ENCODE data around the gene NLE1.

The NLE1 gene

DNA sequence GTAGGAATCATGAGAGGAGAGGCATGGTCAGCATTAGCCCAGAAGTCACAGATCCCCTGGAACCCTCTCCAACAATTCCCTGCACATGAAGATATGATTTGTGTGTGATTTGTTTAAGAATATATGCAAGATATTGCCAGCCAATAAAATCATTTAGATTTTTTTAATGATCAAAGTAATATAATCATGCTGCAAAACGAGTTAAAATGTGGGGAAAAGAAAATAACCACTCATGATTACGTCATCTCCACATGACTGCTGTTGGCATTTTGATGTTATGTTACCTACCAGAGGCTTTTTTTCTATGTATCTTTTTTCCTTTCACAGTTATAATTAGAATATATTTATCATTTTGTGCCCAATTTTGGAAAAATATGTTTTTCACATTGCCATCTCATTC, 29.7 kb upstream of the NLE1 start:
- no CpG with 5 or more reads among the region's 2 CpGs for WGBS (ENCODE audit: insufficient coverage)
- DNase-seq: peak in 1 of 3 donors; percentile 26
- Histone ChIP-seq H3K9me3 (ENCODE audit: control extremely low read depth in 1 of 5, control insufficient read depth in 4 of 5, insufficient read depth in 2 of 5, low read depth in 1 of 5, low read length in 4 of 5) (no peaks in the 10 kb centered on the region), H3K36me3 (ENCODE audit: control insufficient read depth in 4 of 4, insufficient read depth in 4 of 4, low read length in 3 of 4) (no peaks in the 10 kb centered on the region), H3K27me3 (replicated peaks in 2 of 5; ENCODE audit: control insufficient read depth in 4 of 5, insufficient read depth in 5 of 5, low read length in 4 of 5) (peaks cover 0 to 7% (median 0%) of the 10 kb centered on the region in 5 experiments), H3K4me1 (ENCODE audit: control extremely low read depth in 1 of 4, control insufficient read depth in 4 of 4, insufficient read depth in 4 of 4, low read length in 3 of 4) (no peaks in the 10 kb centered on the region), H3K4me3 (ENCODE audit: control insufficient read depth in 1 of 7, extremely low read depth in 1 of 7, insufficient read depth in 4 of 7, low read depth in 2 of 7, low read length in 6 of 7) (no peak overlapping the region), H3K27ac (ENCODE audit: insufficient read depth in 1 of 2, low read depth in 1 of 2, low read length in 2 of 2, poor library complexity in 1 of 2, severe bottlenecking in 2 of 2) (no peak overlapping the region)
- ChIA-PET CTCF (interaction anchor here (1.4 to 2.6 kb wide), 6 partner anchors 141 to 576 kb away, joined by 5 to 17 read pairs (median 8); partner anchors contain the start of gene SLFN12L), POLR2A (no interaction called here)

GRCh38 chr17:35170968-35171771, 29.1 kb upstream of the NLE1 start:
- no peaks in the 10 kb centered on the region for H3K4me1 ChIP-seq (ENCODE audit: control extremely low read depth in 1 of 4, control insufficient read depth in 4 of 4, insufficient read depth in 4 of 4, low read length in 3 of 4)
- DNase-seq: peak; percentile 42 to 62 (median 55)
- POLR2A ChIA-PET: no interaction called here
- no peak overlapping the region for H3K27ac ChIP-seq (ENCODE audit: insufficient read depth in 1 of 2, low read depth in 1 of 2, low read length in 2 of 2, poor library complexity in 1 of 2, severe bottlenecking in 2 of 2)
- H3K9me3 ChIP-seq (ENCODE audit: control extremely low read depth in 1 of 5, control insufficient read depth in 4 of 5, insufficient read depth in 2 of 5, low read depth in 1 of 5, low read length in 4 of 5): no peaks in the 10 kb centered on the region
- CTCF ChIA-PET: interaction anchor here (0.7 to 2.6 kb wide), 10 partner anchors 8 to 577 kb away, joined by 3 to 17 read pairs (median 6); partner anchors contain the start of gene SLFN12L
- H3K4me3 ChIP-seq (ENCODE audit: control insufficient read depth in 1 of 7, extremely low read depth in 1 of 7, insufficient read depth in 4 of 7, low read depth in 2 of 7, low read length in 6 of 7): no peak overlapping the region
- 86% methylated on average over 16 of the region's 18 CpGs for WGBS (ENCODE audit: insufficient coverage)
- H3K36me3 ChIP-seq (ENCODE audit: control insufficient read depth in 4 of 4, insufficient read depth in 4 of 4, low read length in 3 of 4): no peaks in the 10 kb centered on the region
- peaks cover 0 to 7% (median 0%) of the 10 kb centered on the region in 5 experiments for H3K27me3 ChIP-seq (replicated peaks in 2 of 5; ENCODE audit: control insufficient read depth in 4 of 5, insufficient read depth in 5 of 5, low read length in 4 of 5)

DNA sequence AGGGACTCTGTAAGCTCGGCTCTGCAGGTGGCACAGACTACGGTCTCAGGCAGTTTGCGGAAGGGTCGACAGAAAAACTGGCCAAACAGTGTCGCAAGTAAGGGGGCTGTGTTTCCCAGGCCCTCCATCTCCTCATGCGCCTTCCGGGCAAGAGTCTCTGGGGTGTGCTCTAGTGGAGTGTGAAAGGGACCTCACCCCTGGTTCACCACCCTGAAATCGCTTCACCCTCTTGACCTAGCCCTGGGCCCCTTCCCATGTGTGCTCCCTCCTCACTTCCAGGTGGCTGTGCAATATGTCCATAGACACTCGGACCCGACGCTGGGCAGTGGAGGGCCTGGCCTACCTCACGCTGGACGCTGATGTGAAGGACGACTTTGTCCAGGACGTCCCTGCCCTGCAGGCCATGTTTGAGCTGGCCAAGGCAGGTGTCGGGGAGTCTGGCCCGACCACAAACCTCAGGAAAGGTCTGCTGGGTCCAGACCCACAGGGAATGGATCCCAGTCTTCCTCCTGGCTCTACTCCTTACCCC, 27.8 kb upstream of the NLE1 start:
- DNase-seq: no peak
- Histone ChIP-seq H3K9me3 (ENCODE audit: control extremely low read depth in 1 of 5, control insufficient read depth in 4 of 5, insufficient read depth in 2 of 5, low read depth in 1 of 5, low read length in 4 of 5) (no peaks in the 10 kb centered on the region), H3K36me3 (ENCODE audit: control insufficient read depth in 4 of 4, insufficient read depth in 4 of 4, low read length in 3 of 4) (no peaks in the 10 kb centered on the region), H3K27ac (ENCODE audit: insufficient read depth in 1 of 2, low read depth in 1 of 2, low read length in 2 of 2, poor library complexity in 1 of 2, severe bottlenecking in 2 of 2) (no peak overlapping the region), H3K27me3 (replicated peaks in 2 of 5; ENCODE audit: control insufficient read depth in 4 of 5, insufficient read depth in 5 of 5, low read length in 4 of 5) (peaks cover 0 to 6% (median 0%) of the 10 kb centered on the region in 5 experiments), H3K4me3 (ENCODE audit: control insufficient read depth in 1 of 7, extremely low read depth in 1 of 7, insufficient read depth in 4 of 7, low read depth in 2 of 7, low read length in 6 of 7) (no peak overlapping the region), H3K4me1 (ENCODE audit: control extremely low read depth in 1 of 4, control insufficient read depth in 4 of 4, insufficient read depth in 4 of 4, low read length in 3 of 4) (no peaks in the 10 kb centered on the region)
- ChIA-PET POLR2A (no interaction called here), CTCF (interaction anchor here (1.2 to 2.6 kb wide), 6 partner anchors 143 to 370 kb away, joined by 3 to 17 read pairs (median 8); partner anchors contain the start of gene SLFN12L)
- WGBS (ENCODE audit: insufficient coverage): 98% methylated on average over 12 of the region's 17 CpGs

GRCh38 chr17:35167666-35168065, 25.6 kb upstream of the NLE1 start:
- Histone ChIP-seq H3K27me3 (replicated peaks in 2 of 5; ENCODE audit: control insufficient read depth in 4 of 5, insufficient read depth in 5 of 5, low read length in 4 of 5) (peaks cover 0 to 5% (median 0%) of the 10 kb centered on the region in 5 experiments), H3K9me3 (ENCODE audit: control extremely low read depth in 1 of 5, control insufficient read depth in 4 of 5, insufficient read depth in 2 of 5, low read depth in 1 of 5, low read length in 4 of 5) (no peaks in the 10 kb centered on the region), H3K36me3 (ENCODE audit: control insufficient read depth in 4 of 4, insufficient read depth in 4 of 4, low read length in 3 of 4) (no peaks in the 10 kb centered on the region), H3K4me1 (ENCODE audit: control extremely low read depth in 1 of 4, control insufficient read depth in 4 of 4, insufficient read depth in 4 of 4, low read length in 3 of 4) (peaks cover 0 to 4% (median 0%) of the 10 kb centered on the region in 4 experiments), H3K27ac (ENCODE audit: insufficient read depth in 1 of 2, low read depth in 1 of 2, low read length in 2 of 2, poor library complexity in 1 of 2, severe bottlenecking in 2 of 2) (no peak overlapping the region), H3K4me3 (ENCODE audit: control insufficient read depth in 1 of 7, extremely low read depth in 1 of 7, insufficient read depth in 4 of 7, low read depth in 2 of 7, low read length in 6 of 7) (no peak overlapping the region)
- CTCF ChIA-PET: interaction anchor here (0.7 to 2.1 kb wide), 5 partner anchors 13 to 675 kb away, joined by 3 to 8 read pairs (median 3); no protein-coding TSS in a partner anchor
- POLR2A ChIA-PET: no interaction called here
- 100% methylated on average over 1 of the region's 1 CpG for WGBS (ENCODE audit: insufficient coverage)
- no peak for DNase-seq

- ChIA-PET POLR2A (no interaction called here), CTCF (interaction anchor here (1.1 to 2.1 kb wide), 5 partner anchors 12 to 676 kb away, joined by 3 to 8 read pairs (median 4); no protein-coding TSS in a partner anchor)
- peaks cover 0 to 4% (median 0%) of the 10 kb centered on the region in 5 experiments for H3K27me3 ChIP-seq (replicated peaks in 2 of 5; ENCODE audit: control insufficient read depth in 4 of 5, insufficient read depth in 5 of 5, low read length in 4 of 5)
- H3K9me3 ChIP-seq (ENCODE audit: control extremely low read depth in 1 of 5, control insufficient read depth in 4 of 5, insufficient read depth in 2 of 5, low read depth in 1 of 5, low read length in 4 of 5): no peaks in the 10 kb centered on the region
- H3K4me3 ChIP-seq (ENCODE audit: control insufficient read depth in 1 of 7, extremely low read depth in 1 of 7, insufficient read depth in 4 of 7, low read depth in 2 of 7, low read length in 6 of 7): no peak overlapping the region
- no peak overlapping the region for H3K27ac ChIP-seq (ENCODE audit: insufficient read depth in 1 of 2, low read depth in 1 of 2, low read length in 2 of 2, poor library complexity in 1 of 2, severe bottlenecking in 2 of 2)
- WGBS (ENCODE audit: insufficient coverage): 97% methylated on average over 3 of the region's 3 CpGs
- H3K4me1 ChIP-seq (ENCODE audit: control extremely low read depth in 1 of 4, control insufficient read depth in 4 of 4, insufficient read depth in 4 of 4, low read length in 3 of 4): peaks cover 0 to 7% (median 1%) of the 10 kb centered on the region in 4 experiments
- H3K36me3 ChIP-seq (ENCODE audit: control insufficient read depth in 4 of 4, insufficient read depth in 4 of 4, low read length in 3 of 4): no peaks in the 10 kb centered on the region
- no peak for DNase-seq
Observed at GRCh38 chr17:35167046-35167445, 24.9 kb upstream of the NLE1 start.

GRCh38 chr17:35166526-35166925, 24.4 kb upstream of the NLE1 start:
- POLR2A ChIA-PET: no interaction called here
- no peak for DNase-seq
- Histone ChIP-seq H3K4me3 (ENCODE audit: control insufficient read depth in 1 of 7, extremely low read depth in 1 of 7, insufficient read depth in 4 of 7, low read depth in 2 of 7, low read length in 6 of 7) (no peak overlapping the region), H3K4me1 (ENCODE audit: control extremely low read depth in 1 of 4, control insufficient read depth in 4 of 4, insufficient read depth in 4 of 4, low read length in 3 of 4) (peaks cover 0 to 13% (median 6%) of the 10 kb centered on the region in 4 experiments), H3K27me3 (replicated peaks in 2 of 5; ENCODE audit: control insufficient read depth in 4 of 5, insufficient read depth in 5 of 5, low read length in 4 of 5) (peaks cover 0 to 4% (median 0%) of the 10 kb centered on the region in 5 experiments), H3K9me3 (ENCODE audit: control extremely low read depth in 1 of 5, control insufficient read depth in 4 of 5, insufficient read depth in 2 of 5, low read depth in 1 of 5, low read length in 4 of 5) (no peaks in the 10 kb centered on the region), H3K36me3 (ENCODE audit: control insufficient read depth in 4 of 4, insufficient read depth in 4 of 4, low read length in 3 of 4) (no peaks in the 10 kb centered on the region), H3K27ac (ENCODE audit: insufficient read depth in 1 of 2, low read depth in 1 of 2, low read length in 2 of 2, poor library complexity in 1 of 2, severe bottlenecking in 2 of 2) (no peak overlapping the region)
- CTCF ChIA-PET: interaction anchor here (1.6 to 2.1 kb wide), 2 partner anchors 368 to 370 kb away, joined by 8 read pairs; no protein-coding TSS in a partner anchor
- WGBS (ENCODE audit: insufficient coverage): 95% methylated on average over 3 of the region's 5 CpGs

DNA sequence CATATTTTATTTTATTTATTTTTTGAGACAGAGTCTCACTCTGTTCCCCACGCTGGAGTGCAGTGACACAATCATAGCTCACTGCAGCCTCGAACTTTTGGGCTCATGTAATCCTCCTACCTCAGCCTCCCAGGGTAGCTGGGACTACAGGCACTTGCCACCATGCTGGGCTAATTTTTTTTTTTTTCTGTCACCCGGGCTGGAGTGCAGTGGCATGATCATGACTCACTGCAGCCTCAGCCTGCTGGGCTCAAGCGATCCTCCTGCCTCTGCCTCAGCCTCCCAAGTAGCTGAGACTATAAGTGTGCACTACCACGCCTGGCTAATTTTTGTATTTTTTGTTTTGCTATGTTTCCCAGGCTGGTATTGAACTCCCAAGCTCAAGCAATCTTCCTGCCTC, 22.6 kb upstream of the NLE1 start:
- WGBS (ENCODE audit: insufficient coverage): 100% methylated on average over 4 of the region's 5 CpGs
- H3K27ac ChIP-seq (ENCODE audit: insufficient read depth in 1 of 2, low read depth in 1 of 2, low read length in 2 of 2, poor library complexity in 1 of 2, severe bottlenecking in 2 of 2): no peak overlapping the region
- no peaks in the 10 kb centered on the region for H3K9me3 ChIP-seq (ENCODE audit: control extremely low read depth in 1 of 5, control insufficient read depth in 4 of 5, insufficient read depth in 2 of 5, low read depth in 1 of 5, low read length in 4 of 5)
- no peak overlapping the region for H3K4me3 ChIP-seq (ENCODE audit: control insufficient read depth in 1 of 7, extremely low read depth in 1 of 7, insufficient read depth in 4 of 7, low read depth in 2 of 7, low read length in 6 of 7)
- peaks cover 0 to 3% (median 0%) of the 10 kb centered on the region in 5 experiments for H3K27me3 ChIP-seq (replicated peaks in 2 of 5; ENCODE audit: control insufficient read depth in 4 of 5, insufficient read depth in 5 of 5, low read length in 4 of 5)
- DNase-seq: no peak
- CTCF ChIA-PET: interaction anchor here (2.6 kb wide), 1 partner anchor 369 kb away, joined by 7 read pairs; no protein-coding TSS in a partner anchor
- peaks cover 0 to 19% (median 13%) of the 10 kb centered on the region in 4 experiments for H3K4me1 ChIP-seq (ENCODE audit: control extremely low read depth in 1 of 4, control insufficient read depth in 4 of 4, insufficient read depth in 4 of 4, low read length in 3 of 4)
- POLR2A ChIA-PET: no interaction called here
- no peaks in the 10 kb centered on the region for H3K36me3 ChIP-seq (ENCODE audit: control insufficient read depth in 4 of 4, insufficient read depth in 4 of 4, low read length in 3 of 4)
